ENCODE results near the gene ZNF605. TPM values are rescaled to one million over a fixed set of nuclear protein-coding genes. Genes with fewer than 3 reads are reported as not detected.
A peak's percentile ranks its signal among the peaks of the same experiment; 100 is the strongest.

Gene ZNF605
- total and polyA plus RNA-seq, 7 donors, result 0.92 to 15.5 (median 6.2) TPM

DNA sequence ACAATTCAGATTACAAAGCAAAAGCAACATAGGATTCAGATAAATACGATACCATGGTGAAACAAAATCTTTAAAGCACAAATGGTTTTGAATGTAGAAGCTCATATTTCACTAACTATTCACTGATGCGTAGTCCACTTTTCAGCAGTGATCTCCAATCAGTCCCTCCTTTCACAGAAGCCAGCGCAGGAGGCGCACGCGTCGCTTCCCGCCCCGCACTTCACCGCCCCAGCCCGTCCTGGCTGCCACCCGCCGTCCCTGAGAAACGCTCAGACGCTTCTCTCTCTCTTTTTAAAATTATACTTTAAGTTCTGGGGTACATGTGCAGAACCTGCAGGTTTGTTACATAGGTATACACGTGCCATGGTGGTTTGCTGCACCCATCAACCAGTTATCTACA lies 48.9 kb downstream of the ZNF605 start:
- peaks cover 0 to 7% (median 0%) of the 10 kb centered on the region in 4 donors for H3K9me3 ChIP-seq

DNA sequence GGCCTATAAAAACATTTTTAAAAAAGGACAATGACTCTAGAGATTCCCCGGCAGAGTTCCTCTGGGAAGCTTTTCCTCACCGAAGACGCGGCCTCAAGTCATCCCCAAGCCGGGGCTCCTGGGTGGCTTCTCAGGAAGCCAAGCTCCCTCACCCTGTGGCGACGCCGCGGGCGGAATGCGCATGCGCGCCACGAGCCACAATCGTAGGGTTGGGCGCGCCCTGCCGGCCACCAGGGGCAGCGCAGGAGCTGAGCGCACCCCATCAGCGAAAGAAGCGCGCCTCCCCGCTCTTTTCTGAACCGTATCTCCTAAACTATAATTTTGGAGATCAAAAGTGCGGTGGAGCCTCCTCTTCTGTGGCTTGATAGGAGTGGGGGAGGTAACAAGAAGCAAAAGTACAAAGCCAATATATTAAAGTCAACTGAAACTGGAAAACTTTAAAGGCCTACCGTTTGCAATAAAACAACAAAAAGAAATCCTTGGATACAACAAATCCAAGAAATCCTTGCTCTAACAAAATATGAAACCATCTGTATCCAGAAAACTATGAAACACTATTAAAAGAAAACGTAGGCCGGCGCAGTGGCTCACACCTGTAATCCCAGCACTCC lies 51.3 kb downstream of the ZNF605 start:
- no peaks in the 10 kb centered on the region for H3K9me3 ChIP-seq
- peak overlapping the region in 3 of 4 donors; percentile 5 to 57 (median 42) for H3K27ac ChIP-seq
- no peak overlapping the region for H3K4me3 ChIP-seq
- WGBS, 2 donors, result 7 to 16% methylated on average over 30 of the region's 30 CpGs
- intact Hi-C loops (cut with DNase I), result loop anchor here (2.0 to 10.0 kb wide), 4 partner anchors 18 to 220 kb away; partner anchors contain the start of genes ANKLE2, CHFR, GOLGA3 and POLE
- DNase-seq, result peak; percentile 92
- no peaks in the 10 kb centered on the region for H3K27me3 ChIP-seq
- no peaks in the 10 kb centered on the region for H3K36me3 ChIP-seq
- H3K4me1 ChIP-seq, result peaks cover 0 to 17% (median 13%) of the 10 kb centered on the region in 4 donors
- no peak for TF ChIP-seq POLR2AphosphoS5 (IDR thresholded peaks at IDR 0.05)
- TF ChIP-seq, protein P1, sequence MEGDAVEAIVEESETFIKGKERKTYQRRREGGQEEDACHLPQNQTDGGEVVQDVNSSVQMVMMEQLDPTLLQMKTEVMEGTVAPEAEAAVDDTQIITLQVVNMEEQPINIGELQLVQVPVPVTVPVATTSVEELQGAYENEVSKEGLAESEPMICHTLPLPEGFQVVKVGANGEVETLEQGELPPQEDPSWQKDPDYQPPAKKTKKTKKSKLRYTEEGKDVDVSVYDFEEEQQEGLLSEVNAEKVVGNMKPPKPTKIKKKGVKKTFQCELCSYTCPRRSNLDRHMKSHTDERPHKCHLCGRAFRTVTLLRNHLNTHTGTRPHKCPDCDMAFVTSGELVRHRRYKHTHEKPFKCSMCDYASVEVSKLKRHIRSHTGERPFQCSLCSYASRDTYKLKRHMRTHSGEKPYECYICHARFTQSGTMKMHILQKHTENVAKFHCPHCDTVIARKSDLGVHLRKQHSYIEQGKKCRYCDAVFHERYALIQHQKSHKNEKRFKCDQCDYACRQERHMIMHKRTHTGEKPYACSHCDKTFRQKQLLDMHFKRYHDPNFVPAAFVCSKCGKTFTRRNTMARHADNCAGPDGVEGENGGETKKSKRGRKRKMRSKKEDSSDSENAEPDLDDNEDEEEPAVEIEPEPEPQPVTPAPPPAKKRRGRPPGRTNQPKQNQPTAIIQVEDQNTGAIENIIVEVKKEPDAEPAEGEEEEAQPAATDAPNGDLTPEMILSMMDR (IDR thresholded peaks at IDR 0.05), result peak; percentile 79 to 92 (median 87)

More for the DNA sequence above, 48.9 kb downstream of the ZNF605 start:
- Histone ChIP-seq H3K27me3 (no peaks in the 10 kb centered on the region), H3K36me3 (no peaks in the 10 kb centered on the region), H3K4me1 (peaks cover 0 to 17% (median 13%) of the 10 kb centered on the region in 4 donors), H3K4me3 (peak overlapping the region; percentile 48 to 65 (median 58)), H3K27ac (peak overlapping the region in 2 of 4 donors; percentile 87)
- WGBS, 2 donors, result 25 to 42% methylated on average over 16 of the region's 16 CpGs
- no peak for TF ChIP-seq EP300 (IDR thresholded peaks at IDR 0.05)
- TF ChIP-seq POLR2A (IDR thresholded peaks at IDR 0.05), result no peak
- no peak for TF ChIP-seq POLR2AphosphoS5 (IDR thresholded peaks at IDR 0.05)
- TF ChIP-seq, protein P1 (IDR thresholded peaks at IDR 0.05), result no peak
- intact Hi-C loops (cut with DNase I), result loop anchor here (5.0 to 10.0 kb wide), 2 partner anchors 145 to 222 kb away; partner anchors contain the start of genes ANKLE2, POLE and PXMP2
- DNase-seq, result no peak

DNA sequence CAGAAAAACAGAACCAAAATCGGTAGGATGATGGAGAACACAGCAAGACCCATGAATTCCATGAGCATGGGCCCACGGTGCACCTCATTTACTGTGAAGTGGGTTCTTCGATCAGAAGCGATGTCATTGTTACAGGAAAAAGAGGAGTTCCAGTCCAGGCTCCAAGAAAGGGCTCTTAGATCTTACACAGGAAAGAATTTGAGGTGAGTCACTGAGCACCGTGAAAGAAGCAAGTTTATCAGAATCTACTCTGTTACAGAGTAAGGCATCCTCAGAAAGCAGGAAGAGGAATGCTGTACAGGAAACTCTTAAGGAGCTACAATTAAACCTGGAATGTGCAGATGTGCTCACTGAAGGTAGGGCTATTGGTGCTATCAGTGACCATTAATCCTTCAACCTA lies 57.1 kb downstream of the ZNF605 start:
- no peaks in the 10 kb centered on the region for H3K4me1 ChIP-seq
- H3K27ac ChIP-seq, result no peak overlapping the region
- TF ChIP-seq POLR2AphosphoS5 (IDR thresholded peaks at IDR 0.05) (no peak), EP300 (IDR thresholded peaks at IDR 0.05) (no peak), POLR2A (IDR thresholded peaks at IDR 0.05) (no peak)
- TF ChIP-seq, protein P1 (IDR thresholded peaks at IDR 0.05), result no peak
- no peaks in the 10 kb centered on the region for H3K27me3 ChIP-seq
- H3K9me3 ChIP-seq, result no peaks in the 10 kb centered on the region
- intact Hi-C loops (cut with DNase I), result no loop called here
- WGBS, 2 donors, result 87 to 89% methylated on average over 5 of the region's 5 CpGs
- DNase-seq, result no peak
- no peaks in the 10 kb centered on the region for H3K36me3 ChIP-seq
- no peak overlapping the region for H3K4me3 ChIP-seq

DNA sequence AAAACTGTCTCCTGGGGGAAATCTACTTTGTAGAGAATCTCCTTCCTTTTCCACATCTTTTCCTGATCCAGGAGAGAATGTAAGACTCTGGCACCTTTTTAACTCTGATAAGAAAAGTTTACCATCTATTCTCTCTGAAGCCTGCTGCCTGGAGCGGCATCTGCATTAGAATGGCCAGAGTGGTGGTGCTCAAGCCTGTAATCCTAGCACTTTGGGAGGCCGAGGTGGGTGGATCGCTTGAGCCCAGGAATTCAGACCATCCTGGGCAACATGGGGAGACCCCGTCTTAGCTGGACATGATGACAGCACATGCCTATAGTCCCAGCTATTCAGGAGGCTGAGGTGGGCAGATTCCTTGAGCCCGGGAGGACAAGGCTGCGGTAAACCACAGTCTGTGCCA lies 67.3 kb downstream of the ZNF605 start:
- intact Hi-C loops (cut with DNase I), result no loop called here
- DNase-seq, result no peak
- peaks cover 0 to 19% (median 14%) of the 10 kb centered on the region in 4 donors for H3K4me1 ChIP-seq
- H3K36me3 ChIP-seq, result peaks cover 0 to 6% (median 0%) of the 10 kb centered on the region in 4 donors
- H3K27ac ChIP-seq, result peak overlapping the region; percentile 92 to 93 (median 93)
- 88 to 94% methylated on average over 6 of the region's 6 CpGs for WGBS, 2 donors
- H3K27me3 ChIP-seq, result no peaks in the 10 kb centered on the region
- TF ChIP-seq, protein P1 (IDR thresholded peaks at IDR 0.05), result no peak
- TF ChIP-seq EP300 (IDR thresholded peaks at IDR 0.05) (no peak), POLR2A (IDR thresholded peaks at IDR 0.05) (no peak), POLR2AphosphoS5 (IDR thresholded peaks at IDR 0.05) (no peak)
- no peak overlapping the region for H3K4me3 ChIP-seq
- H3K9me3 ChIP-seq, result no peaks in the 10 kb centered on the region
